Spinal cord (tissue), 10 donors: ENCODE data around the gene CD8A. TPM values are rescaled to one million over a fixed set of nuclear protein-coding genes. Genes with fewer than 3 reads are reported as not detected.

Source experiments
- DNase-seq, 6 donors: peaks; one replicate each; pipeline versions ENCODE4 v3.0.0 to v3.0.0-alpha.2; 2013 to 2015; ENCODE audit warnings: low spot score in 6 of 6, low read depth in 4 of 6
- H3K27ac ChIP-seq: one replicate; pipeline ENCODE4 v1.5.1; 2013; ENCODE audit warnings: low read depth, low read length, control low read depth
- H3K27me3 ChIP-seq: one replicate; pipeline ENCODE4 v1.6.1; 2013; ENCODE audit warnings: low read length; ENCODE audit not compliant: control insufficient read depth, insufficient read depth
- H3K36me3 ChIP-seq: one replicate; pipeline ENCODE4 v1.6.1; 2013; ENCODE audit warnings: low read length; ENCODE audit not compliant: control insufficient read depth, insufficient read depth
- H3K4me1 ChIP-seq: one replicate; pipeline ENCODE4 v1.6.1; 2013; ENCODE audit warnings: low read length; ENCODE audit not compliant: control insufficient read depth, insufficient read depth
- H3K4me3 ChIP-seq: one replicate; pipeline ENCODE4 v1.5.1; 2013; ENCODE audit warnings: low read depth, low read length, control low read depth
- H3K9me3 ChIP-seq: one replicate; pipeline ENCODE4 v1.6.1; 2013; ENCODE audit warnings: low read length; ENCODE audit not compliant: control insufficient read depth, insufficient read depth
- WGBS: methylation state at CpG from one replicate; pipeline ENCODE4 v1.1.5; 2013; ENCODE audit warnings: missing lambda C conversion rate; ENCODE audit not compliant: insufficient coverage; 5-methylcytosine and 5-hydroxymethylcytosine counted together
- polyA plus RNA-seq, 2 donors: library from polyadenylated mRNA; unstranded; fragments of 120-200 nt; gene quantifications; one replicate each; pipeline ENCODE4 v1.2.1, GENCODE V29; 2013; ENCODE audit not compliant: insufficient read length in 2 of 2
- total RNA-seq, 2 donors: library from RNA; depleted of rRNA in 1 of 2; stranded (reverse); fragments of 120-200 nt in 1 of 2; fragments of >200 nt in 1 of 2; gene quantifications; one replicate each; pipeline versions ENCODE4 v1.2.3 to v1.2.4, GENCODE V29; 2013 to 2014
- donor health status: healthy.

Gene CD8A
- total and polyA plus RNA-seq, 4 donors, result 0.88 to 4.2 (median 2.7) TPM

DNA sequence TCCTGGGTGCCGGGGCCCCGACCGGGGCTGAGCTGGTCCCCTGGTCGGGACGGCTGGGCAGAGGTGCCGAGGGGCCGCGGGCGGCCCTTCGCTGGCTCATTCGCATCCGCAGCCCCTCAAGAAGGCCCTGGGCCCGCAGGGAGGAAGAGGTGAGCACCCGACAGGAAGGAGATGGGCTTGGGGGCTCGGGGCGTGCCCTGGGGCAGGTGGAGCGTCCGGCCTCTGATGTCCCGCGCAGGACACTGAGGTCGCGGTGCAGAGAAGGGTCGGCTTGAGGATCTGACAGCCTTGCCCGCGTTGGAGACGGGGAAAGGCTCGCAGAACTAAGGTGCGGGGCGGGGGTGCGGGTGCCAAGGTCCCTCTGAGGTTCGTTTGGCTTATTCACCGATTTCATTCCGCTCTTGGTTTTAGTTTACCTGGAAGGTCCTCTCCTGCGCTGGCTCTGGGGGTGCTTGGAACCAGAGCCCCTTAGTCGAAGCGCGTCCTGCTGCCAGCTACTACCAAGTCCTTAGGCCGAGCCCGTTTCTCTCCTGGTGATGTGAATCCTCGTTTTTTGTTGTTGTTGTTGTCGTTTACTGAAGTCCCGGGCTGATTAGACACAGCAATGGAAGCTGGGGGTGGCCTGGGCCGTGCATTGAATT, 18.9 kb upstream of the CD8A start:
- peak in 2 of 6 donors; percentile 18 to 48 for DNase-seq
- H3K4me1 ChIP-seq, result peaks cover 35% of the 10 kb centered on the region
- no peaks in the 10 kb centered on the region for H3K36me3 ChIP-seq
- H3K4me3 ChIP-seq, result peak overlapping the region; percentile 12
- peaks cover 21% of the 10 kb centered on the region for H3K27me3 ChIP-seq
- 9% methylated on average over 37 of the region's 43 CpGs for WGBS
- H3K9me3 ChIP-seq, result no peaks in the 10 kb centered on the region
- no peak overlapping the region for H3K27ac ChIP-seq

DNA sequence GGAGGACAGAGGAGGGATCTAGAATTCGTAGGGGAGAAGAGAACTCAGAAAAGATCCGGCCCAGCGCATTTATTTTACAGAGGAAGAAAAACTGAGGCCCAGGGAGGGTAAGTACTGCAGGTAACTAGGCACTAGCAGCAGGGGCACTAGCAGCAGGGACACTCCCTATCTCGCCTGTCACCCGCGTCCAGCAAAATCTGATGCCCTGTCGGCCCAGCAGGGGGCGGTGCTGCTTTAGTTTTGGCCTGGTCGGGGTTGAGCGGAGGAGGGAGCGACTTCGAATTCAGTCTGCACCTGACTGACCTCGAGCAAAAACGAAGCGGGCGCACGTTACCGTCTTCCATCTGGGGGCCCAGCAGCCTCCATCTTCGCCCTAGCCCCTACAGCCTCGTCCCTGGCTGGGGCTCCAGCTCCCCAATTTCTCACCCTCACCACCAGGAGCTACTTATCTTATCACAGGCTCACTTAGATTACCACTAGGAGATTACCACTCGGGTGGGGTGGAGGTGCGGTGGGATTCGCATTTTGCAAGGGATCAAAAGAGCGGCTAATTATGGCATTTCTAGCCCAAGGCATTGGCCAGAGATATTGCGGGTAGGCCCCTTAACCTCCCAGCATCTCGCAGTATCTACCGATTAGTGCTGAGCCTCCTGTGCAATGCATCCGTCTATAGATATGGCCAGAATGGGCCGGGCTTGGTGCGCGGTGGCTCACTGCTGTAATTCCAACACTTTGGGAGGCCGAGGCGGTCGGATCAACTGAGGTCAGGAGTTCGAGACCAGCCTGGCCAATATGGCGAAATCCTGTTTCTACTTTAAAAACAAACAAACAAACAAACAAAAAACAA, 17.8 kb upstream of the CD8A start:
- no peaks in the 10 kb centered on the region for H3K9me3 ChIP-seq
- H3K27me3 ChIP-seq, result peaks cover 21% of the 10 kb centered on the region
- H3K4me3 ChIP-seq, result peak overlapping the region; percentile 49
- peak; percentile 62 to 95 (median 77) for DNase-seq
- peak overlapping the region; percentile 47 for H3K27ac ChIP-seq
- 22% methylated on average over 35 of the region's 36 CpGs for WGBS
- H3K36me3 ChIP-seq, result no peaks in the 10 kb centered on the region
- H3K4me1 ChIP-seq, result peaks cover 35% of the 10 kb centered on the region

DNA sequence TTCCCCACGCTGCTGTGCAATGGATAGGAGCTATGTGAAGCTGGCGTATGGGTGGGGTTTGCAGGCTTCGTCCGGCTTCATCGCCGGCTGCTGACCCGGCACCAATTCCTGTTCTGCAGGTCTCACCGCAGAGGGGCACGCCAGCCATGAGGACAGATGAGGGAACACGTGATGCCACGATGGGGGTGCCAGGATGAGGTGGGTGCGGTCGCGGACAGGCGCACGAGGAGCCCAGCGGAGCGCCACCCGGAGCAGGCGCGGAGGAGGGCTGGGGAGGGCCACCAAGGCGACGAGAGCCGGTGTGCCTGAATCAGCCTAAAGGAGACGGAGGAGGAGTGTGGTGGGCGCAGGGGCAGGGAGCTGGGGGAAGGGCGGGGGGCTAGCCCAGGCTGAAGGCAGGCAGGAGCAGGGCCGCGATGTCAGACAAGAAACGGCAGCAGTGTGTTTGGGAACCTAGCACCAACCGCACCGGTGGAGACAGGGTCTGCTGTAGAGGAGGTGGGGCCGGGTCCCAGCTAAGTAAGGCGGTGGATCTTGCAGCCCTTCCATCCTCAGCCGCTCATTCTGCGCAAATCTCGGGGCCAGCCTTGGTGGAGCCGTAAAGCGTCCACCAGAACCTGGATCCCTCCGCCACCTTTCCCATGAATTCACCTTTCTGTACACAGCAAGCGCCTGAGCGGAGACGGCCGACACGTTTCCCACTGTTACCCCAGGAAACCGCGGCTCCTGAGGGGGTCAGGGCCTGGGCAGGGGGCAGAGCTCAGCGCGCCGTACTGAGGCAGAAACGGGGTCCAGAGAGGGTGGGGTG, 17.0 kb upstream of the CD8A start:
- Histone ChIP-seq H3K27me3 (peaks cover 21% of the 10 kb centered on the region), H3K9me3 (no peaks in the 10 kb centered on the region), H3K4me3 (peak overlapping the region; percentile 49), H3K27ac (peak overlapping the region; percentile 47), H3K4me1 (peaks cover 35% of the 10 kb centered on the region), H3K36me3 (no peaks in the 10 kb centered on the region)
- WGBS, result under 1% methylated on average over 51 of the region's 51 CpGs
- DNase-seq, result peak; percentile 53 to 97 (median 66)

DNA sequence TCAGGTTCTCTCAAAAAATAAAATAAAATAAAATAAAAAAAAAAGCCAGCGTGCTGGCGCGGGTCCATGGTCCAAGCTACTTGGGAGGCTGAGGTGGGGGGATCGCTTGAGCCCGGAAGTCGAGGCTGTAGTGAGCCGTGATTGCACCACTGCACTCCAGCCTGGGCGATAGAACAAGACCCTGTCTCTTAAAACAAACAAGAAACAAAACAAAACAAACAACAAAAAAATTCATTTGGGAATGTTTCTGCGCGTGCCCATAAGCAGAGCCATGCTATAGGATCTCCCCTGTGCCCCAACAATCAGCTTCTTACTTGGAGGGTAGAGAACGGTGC, 16.4 kb upstream of the CD8A start:
- Histone ChIP-seq H3K27me3 (peaks cover 21% of the 10 kb centered on the region), H3K4me3 (peak overlapping the region; percentile 49), H3K36me3 (no peaks in the 10 kb centered on the region), H3K4me1 (peaks cover 35% of the 10 kb centered on the region), H3K9me3 (no peaks in the 10 kb centered on the region), H3K27ac (no peak overlapping the region)
- WGBS, result 22% methylated on average over 8 of the region's 11 CpGs
- no peak for DNase-seq

DNA sequence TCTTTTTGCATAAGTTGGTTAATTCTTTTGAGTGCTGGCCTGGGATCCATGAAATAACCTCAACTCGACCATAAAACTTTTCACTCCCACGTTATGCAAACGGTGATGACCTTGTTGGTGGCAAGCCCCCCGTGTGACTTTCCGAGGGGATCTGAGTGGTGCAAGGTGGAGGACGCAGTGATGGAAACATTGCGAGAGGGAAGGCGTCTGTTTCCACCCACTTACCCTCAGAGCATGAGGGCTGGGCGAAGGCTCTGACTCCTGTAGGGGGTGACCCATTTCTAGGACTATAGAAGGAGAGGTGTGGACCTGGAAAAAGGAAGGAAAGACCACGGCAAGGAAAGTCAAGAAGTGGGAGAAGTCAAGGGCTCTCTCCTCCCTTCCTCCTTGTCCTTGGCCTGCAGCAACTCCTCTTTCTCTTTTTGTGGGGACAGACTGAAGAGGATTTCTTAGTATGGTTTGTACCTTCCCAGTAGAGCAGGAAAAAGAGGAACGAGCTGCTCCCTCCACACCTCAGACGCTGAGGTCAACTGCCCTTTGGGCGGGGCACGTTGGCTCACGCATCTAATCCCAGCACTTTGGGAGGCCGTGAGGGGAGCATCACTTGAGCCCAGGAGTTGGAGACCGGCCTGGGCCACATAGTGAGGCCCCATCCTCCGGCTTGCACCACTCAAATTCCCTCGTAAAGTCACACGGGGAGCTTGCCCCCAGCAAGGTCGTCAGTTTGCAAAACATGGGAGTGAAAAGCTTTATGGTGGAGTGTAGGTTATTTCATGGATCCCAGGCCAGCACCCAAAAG, 15.5 kb upstream of the CD8A start:
- Histone ChIP-seq H3K9me3 (no peaks in the 10 kb centered on the region), H3K36me3 (no peaks in the 10 kb centered on the region), H3K27me3 (peaks cover 21% of the 10 kb centered on the region), H3K4me1 (peaks cover 35% of the 10 kb centered on the region), H3K27ac (no peak overlapping the region), H3K4me3 (no peak overlapping the region)
- DNase-seq, result no peak
- WGBS, result 93% methylated on average over 7 of the region's 21 CpGs

DNA sequence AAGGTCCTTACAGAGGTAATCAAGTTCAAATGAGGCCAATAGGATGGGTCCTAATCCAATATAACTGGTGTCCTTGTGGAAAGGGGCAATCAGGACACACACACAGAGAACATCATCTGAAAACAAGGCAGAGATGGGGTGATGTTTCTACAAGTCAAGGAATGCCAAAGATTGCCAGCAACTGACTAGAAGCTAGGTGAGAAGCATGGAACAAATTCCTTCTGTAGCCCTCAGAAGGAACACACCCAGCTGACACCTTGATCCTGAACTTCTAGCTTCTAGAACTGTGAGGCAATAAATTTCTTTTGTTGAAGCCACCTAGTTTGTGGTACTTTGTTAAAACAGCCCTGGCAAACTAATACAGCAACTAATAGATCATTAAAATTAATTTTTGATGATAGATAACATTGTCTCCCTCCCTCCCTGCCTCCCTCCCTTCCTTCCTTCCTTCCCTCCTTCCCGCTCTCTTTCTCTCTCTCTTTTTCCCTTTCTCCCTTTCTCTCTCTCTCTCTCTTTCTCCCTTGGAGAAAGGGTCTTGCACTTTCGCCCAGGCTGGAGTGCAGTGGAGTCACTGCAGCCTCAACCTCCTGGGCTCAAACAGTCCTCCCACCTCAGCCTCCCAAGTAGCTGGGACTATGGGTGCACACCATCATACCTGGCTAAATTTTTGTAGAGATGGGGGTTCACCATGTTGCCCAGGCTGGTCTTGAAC, 10.3 kb upstream of the CD8A start:
- no peak overlapping the region for H3K4me3 ChIP-seq
- H3K27ac ChIP-seq, result no peak overlapping the region
- WGBS, result 100% methylated on average over 1 of the region's 2 CpGs
- no peaks in the 10 kb centered on the region for H3K9me3 ChIP-seq
- H3K27me3 ChIP-seq, result no peaks in the 10 kb centered on the region
- H3K4me1 ChIP-seq, result no peaks in the 10 kb centered on the region
- DNase-seq, result no peak
- H3K36me3 ChIP-seq, result no peaks in the 10 kb centered on the region

DNA sequence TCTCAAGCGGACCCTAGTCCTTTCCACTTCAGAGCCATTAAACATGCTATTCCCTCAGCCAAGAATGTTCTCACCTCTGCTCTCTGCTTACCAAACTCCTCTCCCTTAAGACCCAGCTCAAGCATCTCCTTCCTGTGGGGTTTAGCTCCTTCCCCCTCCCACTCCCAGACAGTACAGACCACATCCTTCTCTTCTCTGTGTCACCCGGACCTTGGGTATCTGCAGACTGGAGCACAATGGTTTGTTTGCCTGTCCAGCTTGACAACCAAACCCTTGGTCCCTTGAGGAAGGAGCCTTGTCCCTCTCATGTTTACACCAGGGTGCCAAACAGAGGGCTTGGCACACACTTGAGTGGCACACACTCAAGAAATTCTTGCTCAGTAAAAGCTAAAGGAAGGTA, 4.1 kb upstream of the CD8A start:
- 95% methylated on average over 2 of the region's 2 CpGs for WGBS
- peaks cover 46% of the 10 kb centered on the region for H3K27me3 ChIP-seq
- H3K9me3 ChIP-seq, result no peaks in the 10 kb centered on the region

DNA sequence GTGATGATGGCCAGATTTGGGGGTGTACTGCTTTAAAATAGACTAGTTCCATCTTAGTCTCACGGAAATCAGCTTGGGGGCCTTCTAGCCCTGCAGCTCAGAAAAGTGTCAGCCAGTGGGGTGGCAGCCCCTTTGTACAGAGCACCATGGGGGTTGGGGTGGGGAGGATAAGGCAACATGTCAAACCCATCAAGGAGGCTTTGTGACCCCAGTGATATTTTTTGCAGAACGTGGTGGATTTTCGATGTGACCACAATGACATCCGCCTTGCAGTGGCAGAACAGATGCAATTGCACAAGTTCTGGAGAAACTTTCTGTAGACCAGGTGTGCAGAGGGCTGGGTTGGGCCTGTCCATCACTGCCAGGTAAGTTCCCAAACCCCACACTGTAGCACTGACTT, 3.0 kb upstream of the CD8A start:
- Histone ChIP-seq H3K27ac (no peak overlapping the region), H3K36me3 (no peaks in the 10 kb centered on the region), H3K9me3 (no peaks in the 10 kb centered on the region), H3K4me1 (peaks cover 27% of the 10 kb centered on the region), H3K27me3 (peaks cover 57% of the 10 kb centered on the region), H3K4me3 (no peak overlapping the region)
- no peak for DNase-seq
- WGBS, result 93% methylated on average over 4 of the region's 4 CpGs

More for the DNA sequence above, 4.1 kb upstream of the CD8A start:
- no peaks in the 10 kb centered on the region for H3K36me3 ChIP-seq
- no peak for DNase-seq
- H3K4me3 ChIP-seq, result no peak overlapping the region
- no peak overlapping the region for H3K27ac ChIP-seq
- H3K4me1 ChIP-seq, result peaks cover 18% of the 10 kb centered on the region
